ENCODE data around the gene ZNF205. TPM values are rescaled to one million over a fixed set of nuclear protein-coding genes. Genes with fewer than 3 reads are reported as not detected.
A peak's percentile ranks its signal among the peaks of the same experiment; 100 is the strongest.

The ZNF205 gene
- total and polyA plus RNA-seq, 11 donors: 7.4 to 19.8 (median 8.6) TPM

GRCh38 chr16:3122926-3123570 is 10.7 kb downstream of the ZNF205 start:
- no peaks in the 10 kb centered on the region for H3K27me3 ChIP-seq
- DNase-seq: no peak
- H3K27ac ChIP-seq: no peak overlapping the region
- intact Hi-C loops (cut with DNase I): loop anchor here in 1 of 10 donors (5.0 kb wide), 1 partner anchor 36 kb away; no protein-coding TSS in a partner anchor
- H3K9me3 ChIP-seq: no peaks in the 10 kb centered on the region
- WGBS, 4 donors: 55 to 57% (median 57%) methylated on average over 8 of the region's 8 CpGs
- peak overlapping the region in 1 of 12 donors; percentile 91 for H3K4me3 ChIP-seq
- peaks cover 0 to 35% (median 13%) of the 10 kb centered on the region in 12 donors for H3K4me1 ChIP-seq
- no peak for TF ChIP-seq CTCF (IDR thresholded peaks at IDR 0.05)
- TF ChIP-seq POLR2A (IDR thresholded peaks at IDR 0.05): no peak
- peaks cover 0 to 33% (median 21%) of the 10 kb centered on the region in 9 donors for H3K36me3 ChIP-seq
- ATAC-seq: no peak

GRCh38 chr16:3123986-3124886 is 11.8 kb downstream of the ZNF205 start:
- TF ChIP-seq POLR2A (IDR thresholded peaks at IDR 0.05) (no peak), CTCF (IDR thresholded peaks at IDR 0.05) (peak in 6 of 12 donors; percentile 22 to 42 (median 26))
- 0% methylated on average over 37 to 72 of the region's 72 CpGs for WGBS, 4 donors
- Histone ChIP-seq H3K27ac (peak overlapping the region; percentile 14 to 91 (median 74)), H3K36me3 (peaks cover 0 to 21% (median 12%) of the 10 kb centered on the region in 9 donors), H3K9me3 (no peaks in the 10 kb centered on the region), H3K4me1 (peaks cover 0 to 47% (median 22%) of the 10 kb centered on the region in 12 donors), H3K4me3 (peak overlapping the region; percentile 58 to 91 (median 66)), H3K27me3 (no peaks in the 10 kb centered on the region)
- intact Hi-C loops (cut with DNase I): loop anchor here in 3 of 10 donors (1.0 to 5.0 kb wide), 4 partner anchors 17 to 65 kb away; no protein-coding TSS in a partner anchor
- DNase-seq (peak; percentile 96 to 97 (median 97)), ATAC-seq (peak; percentile 96 to 98 (median 98))

GRCh38 chr16:3127745-3128144 is 15.4 kb downstream of the ZNF205 start:
- WGBS, 4 donors: 75 to 82% (median 78%) methylated on average over 6 of the region's 6 CpGs
- no peaks in the 10 kb centered on the region for H3K27me3 ChIP-seq
- H3K4me3 ChIP-seq: no peak overlapping the region
- ATAC-seq (no peak), DNase-seq (no peak)
- H3K9me3 ChIP-seq: no peaks in the 10 kb centered on the region
- intact Hi-C loops (cut with DNase I): loop anchor here in 9 of 10 donors (2.0 to 5.0 kb wide), 5 partner anchors 21 to 70 kb away; no protein-coding TSS in a partner anchor
- TF ChIP-seq POLR2A (IDR thresholded peaks at IDR 0.05) (no peak), CTCF (IDR thresholded peaks at IDR 0.05) (no peak)
- peaks cover 0 to 58% (median 28%) of the 10 kb centered on the region in 12 donors for H3K4me1 ChIP-seq
- H3K36me3 ChIP-seq: peaks cover 0 to 23% (median 9%) of the 10 kb centered on the region in 9 donors
- no peak overlapping the region for H3K27ac ChIP-seq
